ENCODE data around the gene PRSS36.
A peak's percentile ranks its signal among the peaks of the same experiment; 100 is the strongest.

PRSS36 gene

GRCh38 chr16:31133046-31133501 is 16.8 kb downstream of the PRSS36 start:
- Histone ChIP-seq H3K4me3 (ENCODE audit: low read depth, low read length) (no peak overlapping the region), H3K9me3 (ENCODE audit: control insufficient read depth, insufficient read depth, low read depth, low read length) (no peaks in the 10 kb centered on the region), H3K36me3 (ENCODE audit: control insufficient read depth in 2 of 2, insufficient read depth in 1 of 2, low read length in 2 of 2) (peaks cover 0 to 43% of the 10 kb centered on the region in 2 experiments; a peak in 1 of 3 replicates), H3K27ac (ENCODE audit: extremely low read depth, low read depth, low read length) (no peak overlapping the region), H3K4me1 (ENCODE audit: control insufficient read depth, insufficient read depth, low read length) (peaks cover 11% of the 10 kb centered on the region; the same call in 1 of the 2 replicates)
- TF ChIP-seq ZNF157 (tag by site-specific recombination; IDR thresholded peaks at IDR 0.05) (no peak), ZNF302 (tag by site-specific recombination; IDR thresholded peaks at IDR 0.05; ENCODE audit: low read depth) (no peak), ZNF2 (tag by site-specific recombination; IDR thresholded peaks at IDR 0.05) (no peak), ZNF791 (tag by site-specific recombination; IDR thresholded peaks at IDR 0.05) (no peak), ZNF423 (tag by site-specific recombination; IDR thresholded peaks at IDR 0.05) (no peak), HIC1 (tag by site-specific recombination; IDR thresholded peaks at IDR 0.05) (no peak), KLF16 (tag by site-specific recombination; IDR thresholded peaks at IDR 0.05) (no peak), ZBTB8A (tag by site-specific recombination; IDR thresholded peaks at IDR 0.05) (peak; percentile 45; the same call in 1 of the 2 replicates), SP3 (tag by site-specific recombination; IDR thresholded peaks at IDR 0.05) (no peak), BCL11B (tag by site-specific recombination; IDR thresholded peaks at IDR 0.05; ENCODE audit: low read depth) (peak; percentile 51; the same call in 1 of the 2 replicates), BCL11A (tag by site-specific recombination; IDR thresholded peaks at IDR 0.05; ENCODE audit: low read depth) (peak; percentile 69; the same call in 1 of the 2 replicates), ZNF223 (tag by site-specific recombination; IDR thresholded peaks at IDR 0.05) (no peak), ZNF645 (tag by site-specific recombination; IDR thresholded peaks at IDR 0.05) (no peak), ZNF239 (tag by site-specific recombination; IDR thresholded peaks at IDR 0.05) (no peak)
- TF ChIP-seq, protein P1, sequence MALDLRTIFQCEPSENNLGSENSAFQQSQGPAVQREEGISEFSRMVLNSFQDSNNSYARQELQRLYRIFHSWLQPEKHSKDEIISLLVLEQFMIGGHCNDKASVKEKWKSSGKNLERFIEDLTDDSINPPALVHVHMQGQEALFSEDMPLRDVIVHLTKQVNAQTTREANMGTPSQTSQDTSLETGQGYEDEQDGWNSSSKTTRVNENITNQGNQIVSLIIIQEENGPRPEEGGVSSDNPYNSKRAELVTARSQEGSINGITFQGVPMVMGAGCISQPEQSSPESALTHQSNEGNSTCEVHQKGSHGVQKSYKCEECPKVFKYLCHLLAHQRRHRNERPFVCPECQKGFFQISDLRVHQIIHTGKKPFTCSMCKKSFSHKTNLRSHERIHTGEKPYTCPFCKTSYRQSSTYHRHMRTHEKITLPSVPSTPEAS (tag by site-specific recombination; IDR thresholded peaks at IDR 0.05), result no peak
- CTCF ChIA-PET, result interaction anchor here (1.2 kb wide), 1 partner anchor 9 kb away, joined by 5 read pairs; no protein-coding TSS in a partner anchor
- POLR2A ChIA-PET, result interaction anchor here (1.2 to 2.1 kb wide), 2 partner anchors 9 to 15 kb away, joined by 5 to 7 read pairs; partner anchors contain the start of gene KAT8

GRCh38 chr16:31132303-31132979 is 17.4 kb downstream of the PRSS36 start:
- Histone ChIP-seq H3K27ac (ENCODE audit: extremely low read depth, low read depth, low read length) (no peak overlapping the region), H3K4me1 (ENCODE audit: control insufficient read depth, insufficient read depth, low read length) (peaks cover 11% of the 10 kb centered on the region; the same call in 1 of the 2 replicates), H3K4me3 (ENCODE audit: low read depth, low read length) (no peak overlapping the region), H3K36me3 (ENCODE audit: control insufficient read depth in 2 of 2, insufficient read depth in 1 of 2, low read length in 2 of 2) (peaks cover 0 to 49% of the 10 kb centered on the region in 2 experiments; a peak in 1 of 3 replicates), H3K9me3 (ENCODE audit: control insufficient read depth, insufficient read depth, low read depth, low read length) (no peaks in the 10 kb centered on the region)
- CTCF ChIA-PET, result interaction anchor here (1.9 kb wide), 1 partner anchor 10 kb away, joined by 13 read pairs; no protein-coding TSS in a partner anchor
- TF ChIP-seq GLIS1 (tag by site-specific recombination; IDR thresholded peaks at IDR 0.05) (no peak), KLF10 (tag by site-specific recombination; IDR thresholded peaks at IDR 0.05) (no peak)
- POLR2A ChIA-PET, result interaction anchor here (1.1 to 2.1 kb wide), 3 partner anchors 9 to 15 kb away, joined by 3 to 7 read pairs (median 5); partner anchors contain the start of gene KAT8
